ENCODE data around the gene INO80E. TPM values are rescaled to one million over a fixed set of nuclear protein-coding genes. Genes with fewer than 3 reads are reported as not detected.

INO80E gene
- total and polyA plus RNA-seq, 12 donors: 23.2 to 80.4 (median 31.1) TPM

DNA sequence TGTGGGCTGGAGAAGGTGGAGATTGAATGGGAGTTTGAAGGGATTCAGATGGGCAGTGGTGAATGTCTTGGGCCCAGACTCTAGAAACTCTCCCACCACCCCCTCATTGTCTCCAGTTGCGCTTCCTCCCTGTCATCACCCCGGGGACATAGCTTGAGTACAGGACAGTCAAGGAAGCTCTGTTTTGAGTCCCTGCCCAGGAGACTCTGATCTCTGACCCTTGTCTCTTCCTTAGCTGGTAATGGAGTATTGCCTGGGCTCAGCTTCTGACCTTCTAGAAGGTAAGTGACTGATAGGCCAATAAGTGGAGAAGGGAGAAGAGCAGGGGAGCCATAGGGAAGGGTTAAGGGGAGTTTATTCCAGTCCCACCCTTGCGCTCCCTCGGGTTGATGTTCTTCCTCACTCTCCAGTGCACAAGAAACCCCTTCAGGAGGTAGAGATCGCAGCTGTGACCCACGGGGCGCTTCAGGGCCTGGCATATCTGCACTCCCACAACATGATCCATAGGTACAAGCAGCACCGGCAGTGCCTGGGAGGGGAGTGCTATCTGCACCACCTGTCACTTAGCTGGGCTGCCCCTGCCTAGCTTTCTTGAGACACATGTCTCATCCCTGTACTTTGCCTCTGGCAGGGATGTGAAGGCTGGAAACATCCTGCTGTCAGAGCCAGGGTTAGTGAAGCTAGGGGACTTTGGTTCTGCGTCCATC, 17.3 kb upstream of the INO80E start:
- Histone ChIP-seq H3K4me1 (peaks cover 5 to 65% (median 50%) of the 10 kb centered on the region in 9 donors), H3K9me3 (no peaks in the 10 kb centered on the region), H3K36me3 (peaks cover 0 to 65% (median 59%) of the 10 kb centered on the region in 9 donors), H3K4me3 (peak overlapping the region in 1 of 10 donors; percentile 79), H3K27ac (peak overlapping the region in 8 of 10 donors; percentile 10 to 100 (median 95)), H3K27me3 (no peaks in the 10 kb centered on the region)
- ATAC-seq (no peak), DNase-seq (no peak)
- WGBS, 2 donors: 78 to 80% methylated on average over 9 of the region's 9 CpGs
- intact Hi-C loops (cut with DNase I): loop anchor here in 3 of 10 donors (10.0 kb wide), 3 partner anchors 54 to 174 kb away; partner anchors contain the start of genes KCTD13 (in 1 of the 3), MAZ (in 1 of the 3), PAGR1 (in 1 of the 3) and PRRT2 (in 1 of the 3)
- TF ChIP-seq CTCF (IDR thresholded peaks at IDR 0.05): no peak

GRCh38 chr16:29982560-29983419, 13.3 kb upstream of the INO80E start:
- DNase-seq (no peak), ATAC-seq (no peak)
- Histone ChIP-seq H3K4me3 (no peak overlapping the region), H3K27me3 (no peaks in the 10 kb centered on the region), H3K9me3 (no peaks in the 10 kb centered on the region), H3K36me3 (peaks cover 9 to 100% (median 96%) of the 10 kb centered on the region in 9 donors), H3K4me1 (peaks cover 2 to 30% (median 20%) of the 10 kb centered on the region in 9 donors), H3K27ac (peak overlapping the region in 1 of 10 donors; percentile 15)
- WGBS, 2 donors: 87 to 89% methylated on average over 22 to 24 of the region's 24 CpGs
- intact Hi-C loops (cut with DNase I): no loop called here
- no peak for TF ChIP-seq CTCF (IDR thresholded peaks at IDR 0.05)

GRCh38 chr16:29983420-29984136, 12.5 kb upstream of the INO80E start:
- no peak overlapping the region for H3K27ac ChIP-seq
- intact Hi-C loops (cut with DNase I): no loop called here
- TF ChIP-seq CTCF (IDR thresholded peaks at IDR 0.05): no peak
- peaks cover 9 to 100% (median 92%) of the 10 kb centered on the region in 9 donors for H3K36me3 ChIP-seq
- DNase-seq: no peak
- H3K9me3 ChIP-seq: no peaks in the 10 kb centered on the region
- H3K27me3 ChIP-seq: no peaks in the 10 kb centered on the region
- no peak overlapping the region for H3K4me3 ChIP-seq
- H3K4me1 ChIP-seq: peaks cover 2 to 22% (median 14%) of the 10 kb centered on the region in 9 donors
- no peak for ATAC-seq
- WGBS, 2 donors: 86 to 94% methylated on average over 12 of the region's 12 CpGs
